ENCODE data around the gene SLC17A9.

SLC17A9 gene

GRCh38 chr20:62968378-62969178, 16.1 kb downstream of the SLC17A9 start:
- DNase-seq (ENCODE audit: low read depth): no peak

GRCh38 chr20:62969179-62969760, 16.8 kb downstream of the SLC17A9 start:
- DNase-seq (ENCODE audit: low read depth): no peak

- no peak for DNase-seq (ENCODE audit: low read depth)
Measured at GRCh38 chr20:62969939-62970306, 17.4 kb downstream of the SLC17A9 start.

GRCh38 chr20:62970307-62971210, 18.1 kb downstream of the SLC17A9 start:
- no peak for DNase-seq (ENCODE audit: low read depth)

GRCh38 chr20:62971211-62971949, 18.9 kb downstream of the SLC17A9 start:
- no peak for DNase-seq (ENCODE audit: low read depth)

- peak; percentile 73 for DNase-seq (ENCODE audit: low read depth)
Measured at GRCh38 chr20:62971950-62972844, 19.7 kb downstream of the SLC17A9 start.

GRCh38 chr20:62972845-62973745, 20.6 kb downstream of the SLC17A9 start:
- no peak for DNase-seq (ENCODE audit: low read depth)

GRCh38 chr20:62975251-62975760, 22.8 kb downstream of the SLC17A9 start:
- DNase-seq (ENCODE audit: low read depth): no peak

GRCh38 chr20:62975812-62976508, 23.5 kb downstream of the SLC17A9 start:
- DNase-seq (ENCODE audit: low read depth): no peak

- no peak for DNase-seq (ENCODE audit: low read depth)
Measured at GRCh38 chr20:62976886-62977285, 24.4 kb downstream of the SLC17A9 start.

- DNase-seq (ENCODE audit: low read depth): peak; percentile 66
Measured at GRCh38 chr20:62977613-62978560, 25.4 kb downstream of the SLC17A9 start.

GRCh38 chr20:62978561-62978943, 26.0 kb downstream of the SLC17A9 start:
- DNase-seq (ENCODE audit: low read depth): no peak

- DNase-seq (ENCODE audit: low read depth): no peak
Measured at GRCh38 chr20:62979310-62979709, 26.8 kb downstream of the SLC17A9 start.

GRCh38 chr20:62979876-62980373, 27.4 kb downstream of the SLC17A9 start:
- DNase-seq (ENCODE audit: low read depth): no peak

- DNase-seq (ENCODE audit: low read depth): no peak
Measured at GRCh38 chr20:62980380-62980960, 28.0 kb downstream of the SLC17A9 start.

- DNase-seq (ENCODE audit: low read depth): no peak
Measured at GRCh38 chr20:62980970-62981369, 28.5 kb downstream of the SLC17A9 start.
